Transverse colon (tissue), 3 donors: ENCODE results near the gene TTLL3.

Source experiments
- CTCF ChIP-seq, 5 experiments: fragments of 200-600 bp in 3 of 5; fragments of 450-650 bp in 2 of 5; sonication (generic) in 3 of 5; IDR thresholded peaks; 1 replicate in 2 of 5; 2 replicates in 3 of 5; pipeline ENCODE4 v1.5.1; 2016 to 2017; ENCODE audit warnings: antibody characterized with exemption in 5 of 5, inconsistent platforms in 3 of 5, mild to moderate bottlenecking in 2 of 5, moderate library complexity in 1 of 5
- POLR2A ChIP-seq: fragments of 450-650 bp; IDR thresholded peaks from one replicate; pipeline ENCODE4 v1.6.1; 2016; ENCODE audit warnings: antibody characterized with exemption, mild to moderate bottlenecking, moderate library complexity

- TF ChIP-seq CTCF (IDR thresholded peaks at IDR 0.05), result no peak
- TF ChIP-seq POLR2A, result no peak
These were observed 2.1 kb upstream of the TTLL3 start for GRCh38 chr3:9807981-9808344.
